HepG2 (cell line): ENCODE measurements around the gene ESRP2. TPM values are rescaled to one million over a fixed set of nuclear protein-coding genes. Genes with fewer than 3 reads are reported as not detected.

Experiments
- ATF7-NPFF ChIP-seq: sonication (generic); formaldehyde crosslinking; IDR thresholded peaks from 2 replicates; pipeline ENCODE4 v1.8.1; 2023; ENCODE audit warnings: mild to moderate bottlenecking, low read depth, missing genetic modification reagents, moderate library complexity
- DPF2 ChIP-seq: sonication (generic); formaldehyde crosslinking; IDR thresholded peaks from 2 replicates; pipeline ENCODE4 v1.4.0; 2020; ENCODE audit warnings: mild to moderate bottlenecking, low read depth, missing genetic modification reagents, borderline replicate concordance
- ETV5 ChIP-seq: IDR thresholded peaks from 2 replicates; pipeline ENCODE4 v1.6.1; 2018; ENCODE audit warnings: missing biosample characterization, missing genetic modification reagents, inconsistent platforms, borderline replicate concordance
- HNRNPL ChIP-seq: fragments of 200-400 bp; formaldehyde crosslinking; IDR thresholded peaks from 2 replicates; pipeline ENCODE4 v1.6.1; 2017; ENCODE audit warnings: mild to moderate bottlenecking, low read depth, low read length
- IRF1 ChIP-seq: sonication (generic); formaldehyde crosslinking; IDR thresholded peaks from 2 replicates; pipeline ENCODE4 v1.4.0; 2020; ENCODE audit warnings: low read depth, mild to moderate bottlenecking, missing genetic modification reagents
- MIER3 ChIP-seq: IDR thresholded peaks from 2 replicates; pipeline ENCODE4 v1.6.1; 2016; ENCODE audit warnings: missing compliant biosample characterization, borderline replicate concordance
- MLXIP ChIP-seq: sonication (generic); formaldehyde crosslinking; IDR thresholded peaks from 2 replicates; pipeline ENCODE4 v1.9.0; 2021; ENCODE audit warnings: missing genetic modification reagents, borderline replicate concordance
- RFXANK ChIP-seq: IDR thresholded peaks from 2 replicates; pipeline ENCODE4 v1.6.1; 2016
- SIX1 ChIP-seq: sonication (generic); formaldehyde crosslinking; IDR thresholded peaks from 2 replicates; pipeline ENCODE4 v1.4.0; 2020; ENCODE audit warnings: missing genetic modification reagents, borderline replicate concordance
- SP1 ChIP-seq, 2 experiments: fragments of 450-650 bp in 1 of 2; sonication (generic) in 1 of 2; formaldehyde crosslinking in 1 of 2; IDR thresholded peaks; 2 replicates each; pipeline versions ENCODE4 v1.4.0 to v1.6.1; 2016 to 2020; ENCODE audit warnings: missing genetic modification reagents in 1 of 2
- STAT6 ChIP-seq: sonication (generic); formaldehyde crosslinking; IDR thresholded peaks from 2 replicates; pipeline ENCODE4 v1.4.0; 2020; ENCODE audit warnings: missing genetic modification reagents, mild to moderate bottlenecking, borderline replicate concordance
- ZBTB3 ChIP-seq: sonication (generic); formaldehyde crosslinking; IDR thresholded peaks from 2 replicates; pipeline ENCODE4 v1.4.0; 2020; ENCODE audit warnings: low read depth, mild to moderate bottlenecking, moderate library complexity, missing genetic modification reagents, borderline replicate concordance
- ZBTB46 ChIP-seq: sonication (generic); formaldehyde crosslinking; IDR thresholded peaks from 2 replicates; pipeline ENCODE4 v1.4.0; 2020; ENCODE audit warnings: mild to moderate bottlenecking, missing genetic modification reagents, borderline replicate concordance
- ZFP82 ChIP-seq: sonication (generic); formaldehyde crosslinking; IDR thresholded peaks from 2 replicates; pipeline ENCODE4 v1.5.1; 2020; ENCODE audit warnings: mild to moderate bottlenecking, missing genetic modification reagents, borderline replicate concordance
- ZNF256 ChIP-seq: sonication (generic); formaldehyde crosslinking; conservative IDR thresholded peaks from 2 replicates; pipeline ENCODE4 v1.4.0; 2020; ENCODE audit warnings: missing genetic modification reagents
- ZNF546 ChIP-seq: sonication (generic); formaldehyde crosslinking; conservative IDR thresholded peaks from 2 replicates; pipeline ENCODE4 v1.8.1; 2023; ENCODE audit warnings: mild to moderate bottlenecking, missing genetic modification reagents
- ZNF644 ChIP-seq: IDR thresholded peaks from 2 replicates; pipeline ENCODE4 v1.6.1; 2016; ENCODE audit warnings: low read depth
- polyA plus RNA-seq, 8 experiments: library from polyadenylated mRNA; depleted of rRNA in 3 of 8; stranded (reverse) in 7 of 8; unstranded in 1 of 8; fragments of >200 nt; fragmentation: Illumina TruSeq in 4 of 8; extraction: Trizol in 4 of 8; gene quantifications; 2 replicates each; pipeline versions ENCODE4 v1.2.1 to v1.2.3, GENCODE V29; 2011 to 2016; ENCODE audit warnings: low read depth in 4 of 8, missing spikeins in 1 of 8, mixed read lengths in 1 of 8; ENCODE audit not compliant: insufficient read depth in 1 of 8
- total RNA-seq, 5 experiments: library from RNA; depleted of rRNA; stranded (reverse); fragments of >200 nt; fragmentation: Illumina TruSeq; extraction: Trizol; gene quantifications; 2 replicates each; pipeline ENCODE4 v1.2.3, GENCODE V29; 2016; ENCODE audit warnings: low read depth in 1 of 5

Gene ESRP2
- total and polyA plus RNA-seq, 2 of the 13 experiments (the other 11 are each of a cell fraction or from before 2014, with no cell fraction given) = 21.1 to 32.4 TPM

GRCh38 chr16:68257906-68258800, 22.2 kb upstream of the ESRP2 start (continued):
- TF ChIP-seq STAT6 (CRISPR knock-in tag) (peak; percentile 83; the same call in 1 of the 2 replicates), IRF1 (CRISPR knock-in tag) (0 out of 2 replicates have a peak, but pooled peaks have one; percentile 17), HNRNPL (0 out of 2 replicates have a peak, but pooled peaks have one; percentile 72), SP1 (IDR thresholded peaks at IDR 0.05) (no peak), SP1 (CRISPR knock-in tag; IDR thresholded peaks at IDR 0.05) (peak; percentile 56), RFXANK (0 out of 2 replicates have a peak, but pooled peaks have one; percentile 66), DPF2 (CRISPR knock-in tag) (peak; percentile 75), ZNF256 (CRISPR knock-in tag) (no peak), MIER3 (CRISPR knock-in tag) (peak; percentile 57; the same call in 1 of the 2 replicates), ZBTB46 (CRISPR knock-in tag) (no peak), ZNF546 (CRISPR knock-in tag) (peak; percentile 92), ATF7-NPFF (CRISPR knock-in tag) (peak; percentile 43; the same call in 1 of the 2 replicates), SIX1 (CRISPR knock-in tag) (peak; percentile 10; the same call in 1 of the 2 replicates), MLXIP (CRISPR knock-in tag) (no peak), ZBTB3 (CRISPR knock-in tag) (0 out of 2 replicates have a peak, but pooled peaks have one; percentile 48), ZNF644 (CRISPR knock-in tag) (peak; percentile 19; the same call in 1 of the 2 replicates), ETV5 (peak; percentile 93), ZFP82 (CRISPR knock-in tag) (no peak)
